ENCODE data around the gene SNN. TPM values are rescaled to one million over a fixed set of nuclear protein-coding genes. Genes with fewer than 3 reads are reported as not detected.

The SNN gene
- total RNA-seq, 4 donors from 2014 or later = 4.1 to 30.1 (median 23.0) TPM

GRCh38 chr16:11717811-11718210 lies 49.6 kb downstream of the SNN start:
- peak overlapping the region in 1 of 2 donors; percentile 10 for H3K27ac ChIP-seq
- H3K27me3 ChIP-seq = no peaks in the 10 kb centered on the region
- TF ChIP-seq, protein P1, sequence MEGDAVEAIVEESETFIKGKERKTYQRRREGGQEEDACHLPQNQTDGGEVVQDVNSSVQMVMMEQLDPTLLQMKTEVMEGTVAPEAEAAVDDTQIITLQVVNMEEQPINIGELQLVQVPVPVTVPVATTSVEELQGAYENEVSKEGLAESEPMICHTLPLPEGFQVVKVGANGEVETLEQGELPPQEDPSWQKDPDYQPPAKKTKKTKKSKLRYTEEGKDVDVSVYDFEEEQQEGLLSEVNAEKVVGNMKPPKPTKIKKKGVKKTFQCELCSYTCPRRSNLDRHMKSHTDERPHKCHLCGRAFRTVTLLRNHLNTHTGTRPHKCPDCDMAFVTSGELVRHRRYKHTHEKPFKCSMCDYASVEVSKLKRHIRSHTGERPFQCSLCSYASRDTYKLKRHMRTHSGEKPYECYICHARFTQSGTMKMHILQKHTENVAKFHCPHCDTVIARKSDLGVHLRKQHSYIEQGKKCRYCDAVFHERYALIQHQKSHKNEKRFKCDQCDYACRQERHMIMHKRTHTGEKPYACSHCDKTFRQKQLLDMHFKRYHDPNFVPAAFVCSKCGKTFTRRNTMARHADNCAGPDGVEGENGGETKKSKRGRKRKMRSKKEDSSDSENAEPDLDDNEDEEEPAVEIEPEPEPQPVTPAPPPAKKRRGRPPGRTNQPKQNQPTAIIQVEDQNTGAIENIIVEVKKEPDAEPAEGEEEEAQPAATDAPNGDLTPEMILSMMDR (IDR thresholded peaks at IDR 0.05) = no peak
- no peak for TF ChIP-seq POLR2A (IDR thresholded peaks at IDR 0.05)
- no peak for DNase-seq
- H3K9me3 ChIP-seq = no peaks in the 10 kb centered on the region
- no peaks in the 10 kb centered on the region for H3K36me3 ChIP-seq
- intact Hi-C loops (cut with DNase I; ENCODE audit: low total_unique reads) = loop anchor here (10.0 kb wide), 1 partner anchor 63 kb away; no protein-coding TSS in a partner anchor
- H3K4me3 ChIP-seq = no peak overlapping the region
- H3K4me1 ChIP-seq = no peaks in the 10 kb centered on the region

DNA sequence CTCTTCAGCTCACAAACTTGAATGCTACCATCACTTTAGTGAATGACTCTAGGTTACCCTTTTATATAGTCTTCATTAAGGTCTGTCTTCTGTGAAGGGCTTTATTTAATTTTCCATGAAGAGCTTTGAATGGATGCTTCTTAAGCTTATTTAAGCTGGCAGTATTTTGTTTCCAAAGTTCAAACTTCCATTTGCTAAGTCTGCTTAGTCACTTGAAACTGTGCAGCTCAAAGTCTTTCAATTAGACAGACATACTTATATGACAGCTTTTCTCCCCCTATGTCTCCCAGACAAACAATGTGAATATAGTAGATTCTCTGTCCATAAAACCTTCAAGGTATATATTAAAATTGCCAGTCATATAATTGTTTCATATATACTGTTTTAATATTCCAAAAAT lies 50.9 kb downstream of the SNN start:
- TF ChIP-seq POLR2A (IDR thresholded peaks at IDR 0.05) = no peak
- TF ChIP-seq, protein P1 (IDR thresholded peaks at IDR 0.05) = no peak
- Histone ChIP-seq H3K4me3 (no peak overlapping the region), H3K27ac (peak overlapping the region in 1 of 2 donors; percentile 23), H3K27me3 (no peaks in the 10 kb centered on the region), H3K9me3 (no peaks in the 10 kb centered on the region), H3K4me1 (no peaks in the 10 kb centered on the region), H3K36me3 (no peaks in the 10 kb centered on the region)
- intact Hi-C loops (cut with DNase I; ENCODE audit: low total_unique reads) = loop anchor here (10.0 kb wide), 1 partner anchor 64 kb away; no protein-coding TSS in a partner anchor
- DNase-seq = no peak

DNA sequence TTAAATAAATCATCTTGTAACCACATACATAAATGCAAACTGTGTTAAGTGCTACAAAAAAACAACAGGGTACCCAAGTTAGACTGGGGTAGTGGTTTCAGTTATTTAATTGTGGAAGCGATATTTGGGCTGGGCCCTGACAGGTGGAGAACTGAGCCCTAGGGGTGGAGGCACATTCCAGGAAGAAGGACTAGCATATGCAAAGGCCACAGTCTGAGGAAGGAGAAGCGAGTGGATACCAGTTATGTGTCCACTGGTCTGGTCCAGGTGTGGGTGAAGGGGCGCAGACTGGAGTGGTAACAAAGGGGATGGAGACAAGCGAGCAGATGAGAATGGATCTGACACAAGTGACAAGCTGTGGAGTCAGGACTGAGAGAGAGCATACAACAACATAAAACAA lies 51.5 kb downstream of the SNN start:
- H3K4me3 ChIP-seq = no peak overlapping the region
- H3K36me3 ChIP-seq = no peaks in the 10 kb centered on the region
- no peaks in the 10 kb centered on the region for H3K9me3 ChIP-seq
- no peaks in the 10 kb centered on the region for H3K4me1 ChIP-seq
- no peak for DNase-seq
- TF ChIP-seq, protein P1 (IDR thresholded peaks at IDR 0.05) = no peak
- no peak for TF ChIP-seq POLR2A (IDR thresholded peaks at IDR 0.05)
- intact Hi-C loops (cut with DNase I; ENCODE audit: low total_unique reads) = loop anchor here (10.0 kb wide), 1 partner anchor 65 kb away; no protein-coding TSS in a partner anchor
- no peaks in the 10 kb centered on the region for H3K27me3 ChIP-seq
- H3K27ac ChIP-seq = no peak overlapping the region

GRCh38 chr16:11721781-11722467 lies 53.7 kb downstream of the SNN start:
- H3K4me1 ChIP-seq = no peaks in the 10 kb centered on the region
- TF ChIP-seq, protein P1 (IDR thresholded peaks at IDR 0.05) = no peak
- TF ChIP-seq POLR2A (IDR thresholded peaks at IDR 0.05) = no peak
- intact Hi-C loops (cut with DNase I; ENCODE audit: low total_unique reads) = no loop called here
- H3K9me3 ChIP-seq = no peaks in the 10 kb centered on the region
- H3K27me3 ChIP-seq = no peaks in the 10 kb centered on the region
- no peak for DNase-seq
- H3K36me3 ChIP-seq = no peaks in the 10 kb centered on the region
- no peak overlapping the region for H3K27ac ChIP-seq
- H3K4me3 ChIP-seq = no peak overlapping the region

DNA sequence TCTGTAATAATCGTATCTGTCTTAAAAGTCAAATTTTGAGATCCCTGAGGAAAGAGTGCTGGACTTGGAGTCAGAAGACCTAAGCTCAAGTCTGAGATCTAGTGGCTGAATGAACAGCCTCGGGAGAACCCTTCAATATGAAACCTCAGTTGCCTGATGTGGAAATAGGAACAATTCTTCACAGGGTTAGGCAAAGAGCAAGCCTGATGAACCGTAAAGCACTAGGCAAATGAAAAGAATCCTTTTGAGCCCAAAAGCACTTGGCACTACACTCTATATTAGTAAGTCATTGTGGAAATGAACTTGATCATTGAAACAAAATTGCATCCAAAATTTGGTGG lies 54.2 kb downstream of the SNN start:
- Histone ChIP-seq H3K27ac (no peak overlapping the region), H3K4me1 (no peaks in the 10 kb centered on the region), H3K27me3 (no peaks in the 10 kb centered on the region), H3K36me3 (no peaks in the 10 kb centered on the region), H3K4me3 (no peak overlapping the region), H3K9me3 (no peaks in the 10 kb centered on the region)
- TF ChIP-seq, protein P1 (IDR thresholded peaks at IDR 0.05) = no peak
- TF ChIP-seq POLR2A (IDR thresholded peaks at IDR 0.05) = no peak
- DNase-seq = no peak
- intact Hi-C loops (cut with DNase I; ENCODE audit: low total_unique reads) = no loop called here

All from uterus (tissue), 4 donors.